ENCODE measurements around the gene BAIAP2L1. TPM values are rescaled to one million over a fixed set of nuclear protein-coding genes. Genes with fewer than 3 reads are reported as not detected.

The BAIAP2L1 gene
- total and polyA plus RNA-seq, 2 of the 8 experiments (the other 6 are each of a cell fraction or from before 2014, with no cell fraction given): 19.2 to 42.9 TPM

DNA sequence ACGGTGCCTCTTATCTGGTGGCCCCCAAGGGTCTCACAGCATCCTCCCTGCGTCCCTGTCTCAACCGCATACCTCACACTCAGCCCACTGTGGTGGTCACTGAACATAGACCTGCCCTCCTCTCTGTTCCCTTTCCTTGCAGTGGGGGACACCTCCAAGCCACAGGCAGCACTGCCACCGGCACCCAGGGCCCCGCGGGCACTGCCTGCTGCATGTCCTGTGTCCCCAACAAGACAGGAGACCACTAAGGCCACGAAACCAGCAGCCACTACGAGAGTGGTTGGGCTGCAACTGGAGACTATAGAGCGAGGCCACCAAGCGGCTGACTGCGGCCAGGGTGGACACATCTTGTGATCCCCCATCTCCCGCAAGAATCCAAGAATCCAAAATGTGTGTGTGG lies 104.1 kb downstream of the BAIAP2L1 start:
- ChIA-PET POLR2A (ENCODE audit: partially characterized antibody) (interaction anchor here (1.8 kb wide), 1 partner anchor 104 kb away, joined by 7 read pairs; the partner anchor contains the start of gene BAIAP2L1), CTCF (ENCODE audit: partially characterized antibody) (interaction anchor here (0.6 to 8.1 kb wide), 2 partner anchors 103 to 105 kb away, joined by 3 to 57 read pairs; partner anchors contain the start of gene BAIAP2L1)
- peaks cover 9 to 23% (median 14%) of the 10 kb centered on the region in 4 experiments; a peak in 7 of 8 replicates for H3K36me3 ChIP-seq (ENCODE audit: control insufficient read depth in 2 of 4, insufficient read depth in 4 of 4, low read length in 3 of 4)
- H2BK120ac ChIP-seq (replicated peaks; ENCODE audit: low read depth, low read length): no peak overlapping the region
- H3K9me3 ChIP-seq (ENCODE audit: insufficient read depth in 2 of 2, low read depth in 1 of 2, low read length in 1 of 2): no peaks in the 10 kb centered on the region
- H2BK12ac ChIP-seq (ENCODE audit: low read depth, low read length): no peak overlapping the region
- no peak overlapping the region for H2AK5ac ChIP-seq (ENCODE audit: low read depth, low read length)
- TF ChIP-seq GTF2F1 (IDR thresholded peaks at IDR 0.05; ENCODE audit: borderline replicate concordance, low read depth, low read length) (no peak), EGR1 (IDR thresholded peaks at IDR 0.05; ENCODE audit: borderline replicate concordance, low read depth, low read length) (peak; percentile 47; the same call in 1 of the 2 replicates), RNF2 (IDR thresholded peaks at IDR 0.05; ENCODE audit: borderline replicate concordance, low read depth, low read length, missing control alignments, poor library complexity, severe bottlenecking) (no peak)
- H3K14ac ChIP-seq (ENCODE audit: insufficient read length): no peak overlapping the region
- no peak overlapping the region for H3K4me3 ChIP-seq (ENCODE audit: extremely low read depth in 1 of 4, insufficient read depth in 2 of 4, low read depth in 3 of 4, low read length in 4 of 4)
- no peak overlapping the region for H2AFZ ChIP-seq (ENCODE audit: low read length)
- H4K20me1 ChIP-seq (replicated peaks in 1 of 2; ENCODE audit: control insufficient read depth in 1 of 2, insufficient read depth in 2 of 2, low read length in 2 of 2): peaks cover 12 to 24% of the 10 kb centered on the region in 2 experiments
- no peak overlapping the region for H3K56ac ChIP-seq (replicated peaks; ENCODE audit: insufficient read length, low read depth, low read length)
- peaks cover 0 to 10% (median 3%) of the 10 kb centered on the region in 4 experiments; a peak in 5 of 7 replicates for H3K4me1 ChIP-seq (replicated peaks in 1 of 4; ENCODE audit: control insufficient read depth in 3 of 4, insufficient read depth in 4 of 4, low read length in 3 of 4)
- H3K23me2 ChIP-seq (ENCODE audit: low read depth, low read length): no peaks in the 10 kb centered on the region
- H4K91ac ChIP-seq (replicated peaks; ENCODE audit: insufficient read length, low read length): no peak overlapping the region
- 68% methylated on average over 12 of the region's 12 CpGs; no CpG with 5 or more reads in 1 of the 2 experiments for WGBS, 2 experiments (ENCODE audit: extremely low coverage in 1 of 2, insufficient coverage in 1 of 2, insufficient read length in 1 of 2, insufficient replicate concordance in 2 of 2, low coverage in 1 of 2, low lambda C conversion rate in 2 of 2, missing lambda C conversion rate in 1 of 2)
- H3K23ac ChIP-seq (ENCODE audit: insufficient read length): no peak overlapping the region
- no peak overlapping the region for H4K5ac ChIP-seq (ENCODE audit: insufficient read length, low read depth, low read length)
- H3K79me2 ChIP-seq (ENCODE audit: control insufficient read depth in 1 of 2, insufficient read depth in 2 of 2, low read length in 2 of 2): no peaks in the 10 kb centered on the region
- no peak overlapping the region for H2BK5ac ChIP-seq (ENCODE audit: low read depth, low read length)
- 0 out of 2 replicates have a peak, but pooled peaks cover 3% of the 10 kb centered on the region for H3K79me1 ChIP-seq (ENCODE audit: low read depth, low read length)
- no peak overlapping the region for H3K27ac ChIP-seq (ENCODE audit: low read depth, low read length)
- no peaks in the 10 kb centered on the region for H3K27me3 ChIP-seq (replicated peaks in 1 of 4; ENCODE audit: control insufficient read depth in 3 of 4, extremely low read depth in 1 of 4, insufficient read depth in 3 of 4, low read length in 3 of 4)
- H2BK15ac ChIP-seq (ENCODE audit: low read length): no peak overlapping the region
- no peak overlapping the region for H3K4ac ChIP-seq (replicated peaks; ENCODE audit: insufficient read length, low read depth, low read length)
- no peak overlapping the region for H3K9ac ChIP-seq (replicated peaks in 1 of 4; ENCODE audit: extremely low read depth in 1 of 4, low read depth in 3 of 4, low read length in 3 of 4)
- H4K8ac ChIP-seq (ENCODE audit: extremely low read depth, insufficient read depth, low read length): no peak overlapping the region
- no peak overlapping the region for H3K4me2 ChIP-seq (ENCODE audit: insufficient read depth in 1 of 2, low read depth in 2 of 2, low read length in 2 of 2)
- FAIRE-seq (no peak), DNase-seq (ENCODE audit: low read depth in 1 of 2, low spot score in 2 of 2) (no peak)
- H3K18ac ChIP-seq (ENCODE audit: extremely low read depth, low read length): no peak overlapping the region
- no peak overlapping the region for H2BK20ac ChIP-seq (ENCODE audit: low read length)
